Dendritic cell treated with granulocyte-macrophage colony-stimulating factor and Interleukin-4, amounts not matched to agents 40 ng/mL and 50 ng/mL, for 4 days (primary cell): ENCODE data around the gene RASAL1.
"Not testable (repeated sequence)": the region's sequence is repeated elsewhere in the genome, so short reads cannot be mapped to it uniquely, and the experiment has no call there.

Source experiments
- H3K27ac Mint-ChIP-seq: one replicate; pipeline ENCODE4 v1.8.0; 2022; ENCODE audit warnings: mild to moderate bottlenecking, mixed read lengths
- H3K27me3 Mint-ChIP-seq: one replicate; pipeline ENCODE4 v1.8.0; 2022; ENCODE audit warnings: mild to moderate bottlenecking, mixed read lengths
- H3K36me3 Mint-ChIP-seq: one replicate; pipeline ENCODE4 v1.8.0; 2022; ENCODE audit warnings: low read depth, mixed read lengths
- H3K4me1 Mint-ChIP-seq: one replicate; pipeline ENCODE4 v1.8.0; 2022; ENCODE audit warnings: low read depth, mixed read lengths
- H3K4me3 Mint-ChIP-seq: one replicate; pipeline ENCODE4 v1.8.0; 2022; ENCODE audit warnings: mild to moderate bottlenecking, moderate library complexity, mixed read lengths
- H3K9me3 Mint-ChIP-seq: one replicate; pipeline ENCODE4 v1.8.0; 2022; ENCODE audit warnings: mixed read lengths
- intact Hi-C: fragments of 100-400 bp; cut with micrococcal nuclease; formaldehyde crosslinking; loops from one replicate; pipeline ENCODE4 v1.15.0; 2022

Gene RASAL1

DNA sequence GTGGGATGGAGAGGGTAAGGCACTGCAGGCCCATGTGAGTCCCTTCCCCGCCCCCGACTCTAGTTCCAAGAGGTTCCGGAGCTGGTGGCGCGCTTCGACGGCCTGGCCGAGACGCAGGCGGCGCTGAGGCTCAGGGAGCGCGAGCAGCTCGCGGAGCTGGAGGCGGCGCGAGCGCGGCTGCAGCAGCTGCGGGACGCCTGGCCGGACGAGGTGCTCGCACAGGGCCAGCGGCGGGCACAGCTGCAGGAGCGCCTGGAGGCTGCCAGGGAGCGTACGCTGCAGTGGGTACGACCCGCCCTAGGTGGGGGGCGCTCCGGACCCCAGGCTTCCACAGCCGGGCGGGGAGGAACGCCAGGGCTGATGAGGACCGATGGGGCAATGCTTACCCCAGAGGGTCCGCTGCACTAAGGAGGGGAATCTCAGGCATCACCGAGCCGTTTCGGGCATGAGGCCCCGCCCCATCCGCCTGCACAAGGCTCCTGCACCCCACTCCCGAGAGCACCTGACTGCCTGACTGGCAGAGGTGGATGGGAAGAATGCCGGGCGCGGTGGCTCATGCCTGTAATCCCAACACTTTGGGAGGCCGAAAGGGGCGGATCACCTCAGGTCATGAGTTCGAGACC is 18.9 kb upstream of the RASAL1 start:
- intact Hi-C loops = no loop called here
- Mint-ChIP-seq H3K27ac (no peak overlapping the region), H3K27me3 (peaks cover 71% of the 10 kb centered on the region), H3K9me3 (no peaks in the 10 kb centered on the region), H3K36me3 (peaks cover 29% of the 10 kb centered on the region), H3K4me1 (peaks cover 43% of the 10 kb centered on the region), H3K4me3 (peak overlapping the region; percentile 17)

DNA sequence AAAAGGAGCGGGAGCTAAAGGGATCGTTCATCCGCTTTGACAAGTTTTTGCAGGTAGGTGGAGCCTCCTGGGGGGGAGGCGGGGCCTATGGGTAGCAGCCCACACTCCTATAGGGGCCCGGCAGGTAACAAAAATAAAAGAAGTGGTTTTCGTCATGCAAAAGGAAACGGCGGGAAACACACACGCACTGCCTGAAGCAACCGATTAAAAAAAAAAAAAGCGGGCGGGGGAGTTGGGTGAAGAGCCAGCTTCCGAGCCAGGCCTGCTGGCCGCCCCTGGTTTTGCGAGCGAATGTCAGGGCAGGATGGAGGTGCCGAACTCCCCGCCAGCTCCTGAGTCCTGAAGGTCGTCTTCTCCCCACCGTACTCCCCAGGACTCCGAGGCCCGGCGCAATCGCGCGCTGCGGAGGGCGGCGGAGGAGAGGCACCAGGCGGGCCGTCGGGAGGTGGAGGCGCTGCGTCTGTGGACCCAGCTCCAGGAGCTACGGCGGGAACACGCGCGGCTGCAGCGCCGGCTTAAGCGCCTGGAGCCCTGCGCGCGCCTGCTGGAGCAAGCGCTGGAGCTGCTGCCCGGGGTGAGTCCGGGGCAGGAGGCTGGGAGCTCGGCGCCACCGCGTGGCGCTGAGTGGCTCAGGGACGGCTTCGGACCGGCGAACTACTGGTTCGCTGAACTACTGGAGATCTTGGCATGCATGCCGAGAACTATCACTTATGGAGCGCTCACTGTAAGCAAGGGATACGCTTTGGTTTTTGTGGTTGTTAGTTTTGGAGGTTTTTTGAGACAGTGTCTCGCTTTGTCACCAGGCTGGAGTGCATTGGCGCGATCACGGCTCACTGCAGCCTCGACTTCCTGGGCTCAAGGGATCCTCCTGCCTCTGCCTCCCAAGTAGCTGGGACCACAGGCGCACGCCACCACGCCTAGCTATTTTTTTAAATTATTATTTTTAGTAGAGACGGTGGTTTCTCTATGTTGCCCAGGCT is 17.6 kb upstream of the RASAL1 start:
- intact Hi-C loops = loop anchor here (1.0 kb wide), 1 partner anchor 105 kb away; no protein-coding TSS in a partner anchor
- Mint-ChIP-seq H3K9me3 (no peaks in the 10 kb centered on the region), H3K36me3 (peaks cover 16% of the 10 kb centered on the region), H3K27me3 (peaks cover 72% of the 10 kb centered on the region), H3K4me1 (peaks cover 50% of the 10 kb centered on the region), H3K4me3 (peak overlapping the region; percentile 81), H3K27ac (peak overlapping the region; percentile 59)

DNA sequence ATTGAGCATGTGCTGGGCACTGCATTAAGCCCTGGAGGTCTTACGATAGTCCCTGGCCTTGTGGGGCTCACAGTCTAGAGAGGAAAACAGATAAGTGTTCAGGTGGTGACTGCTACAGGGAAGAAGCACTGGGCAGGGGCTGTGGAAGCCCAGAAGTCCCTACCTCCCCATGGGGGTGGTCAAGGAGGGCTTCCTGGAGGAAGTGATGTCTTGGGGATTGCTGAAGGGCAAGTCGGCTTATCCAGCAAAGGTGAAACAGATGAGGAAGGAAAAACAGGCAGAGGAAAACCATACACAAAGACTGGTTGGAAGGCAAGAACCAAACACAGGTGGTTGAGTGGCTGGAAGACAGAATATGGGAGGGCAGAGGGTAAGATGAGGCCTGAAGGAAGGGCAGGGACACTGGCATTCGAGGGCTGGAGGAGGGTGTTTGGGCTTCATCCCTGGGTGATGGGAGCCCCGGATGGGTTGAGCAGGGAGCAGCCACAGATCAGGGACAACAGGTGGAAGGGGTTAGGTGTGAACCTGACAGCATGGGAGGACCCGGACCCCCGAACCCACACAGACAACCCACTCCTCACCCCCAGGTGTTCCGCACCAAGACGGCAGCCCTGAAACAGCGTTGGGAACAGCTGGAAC is 16.8 kb upstream of the RASAL1 start:
- no peaks in the 10 kb centered on the region for H3K9me3 Mint-ChIP-seq
- no peak overlapping the region for H3K27ac Mint-ChIP-seq
- intact Hi-C loops = no loop called here
- peaks cover 73% of the 10 kb centered on the region for H3K27me3 Mint-ChIP-seq
- H3K4me1 Mint-ChIP-seq = peaks cover 50% of the 10 kb centered on the region
- H3K4me3 Mint-ChIP-seq = peak overlapping the region; percentile 81
- peaks cover 8% of the 10 kb centered on the region for H3K36me3 Mint-ChIP-seq

DNA sequence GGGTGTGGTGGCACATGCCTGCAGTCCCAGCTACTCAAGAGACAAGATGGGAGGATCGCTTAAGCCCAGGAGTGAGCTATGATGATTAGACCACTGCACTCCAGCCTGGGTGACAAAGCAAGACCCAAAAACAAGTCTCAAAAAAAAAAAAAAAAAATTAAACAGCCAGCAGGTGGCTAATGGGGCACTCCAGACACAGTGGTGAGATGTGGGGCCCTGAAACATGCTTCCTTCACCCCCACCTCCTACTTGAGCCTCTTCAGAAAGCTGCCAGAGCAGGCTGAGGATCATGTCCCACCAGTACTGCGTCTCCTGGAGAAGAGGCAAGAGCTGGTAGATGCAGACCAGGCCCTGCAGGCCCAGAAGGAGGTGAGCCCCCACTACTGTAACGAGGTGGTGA is 16.1 kb upstream of the RASAL1 start:
- intact Hi-C loops = no loop called here
- Mint-ChIP-seq H3K4me1 (peaks cover 50% of the 10 kb centered on the region), H3K27me3 (peaks cover 70% of the 10 kb centered on the region), H3K27ac (no peak overlapping the region), H3K9me3 (no peaks in the 10 kb centered on the region), H3K4me3 (no peak overlapping the region), H3K36me3 (peaks cover 1% of the 10 kb centered on the region)

DNA sequence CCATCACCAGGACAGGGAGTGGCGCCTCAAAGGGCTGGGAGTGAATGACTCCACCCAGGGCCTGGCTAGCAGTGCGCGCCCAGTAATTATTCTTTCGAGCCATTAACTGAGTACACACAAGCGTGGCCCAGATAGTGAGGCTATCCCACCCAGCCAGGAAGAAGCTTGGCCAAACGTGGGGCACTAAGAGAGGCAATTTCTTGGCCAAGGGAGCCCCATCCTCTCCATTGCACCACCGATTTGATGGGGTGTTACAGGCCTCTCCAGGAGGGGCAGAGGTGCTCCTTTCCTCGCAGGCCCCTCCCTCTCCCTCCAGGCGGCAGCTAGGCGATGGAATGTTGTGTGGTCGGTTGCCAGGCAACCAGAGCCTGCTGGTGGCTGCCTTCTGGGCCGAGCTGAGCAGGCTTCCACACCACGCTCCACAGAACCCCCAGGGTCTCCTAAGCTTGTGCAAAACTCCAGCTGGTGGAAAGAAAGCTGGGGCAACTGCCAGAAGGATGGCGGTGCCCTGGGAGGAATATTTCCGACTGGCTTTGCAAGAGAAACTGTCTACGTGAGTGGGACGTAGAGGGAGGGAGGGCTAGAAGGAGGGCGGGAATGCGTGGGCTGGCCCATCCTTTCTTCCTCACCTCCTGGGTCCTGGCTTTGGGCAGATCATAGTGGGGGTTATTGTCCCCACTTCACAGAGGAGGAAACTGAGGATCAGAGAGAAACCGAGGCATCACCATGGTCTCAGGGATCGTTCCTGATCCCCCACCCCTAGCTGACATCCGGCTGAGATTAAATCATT is 14.0 kb upstream of the RASAL1 start, which contains the start of gene CFAP73:
Gene CFAP73 (plus strand): TSS at position 364 of the 790 bp plus-strand sequence. CDS start 134 bp downstream, at position 498.
- Mint-ChIP-seq H3K36me3 (no peaks in the 10 kb centered on the region), H3K4me3 (no peak within 1 kb of the TSS), H3K27ac (peak within 1 kb of the TSS; percentile 63), H3K9me3 (no peaks in the 10 kb centered on the region), H3K4me1 (peaks cover 52% of the 10 kb centered on the region), H3K27me3 (peaks cover 50% of the 10 kb centered on the region)
- intact Hi-C loops = no loop called here

DNA sequence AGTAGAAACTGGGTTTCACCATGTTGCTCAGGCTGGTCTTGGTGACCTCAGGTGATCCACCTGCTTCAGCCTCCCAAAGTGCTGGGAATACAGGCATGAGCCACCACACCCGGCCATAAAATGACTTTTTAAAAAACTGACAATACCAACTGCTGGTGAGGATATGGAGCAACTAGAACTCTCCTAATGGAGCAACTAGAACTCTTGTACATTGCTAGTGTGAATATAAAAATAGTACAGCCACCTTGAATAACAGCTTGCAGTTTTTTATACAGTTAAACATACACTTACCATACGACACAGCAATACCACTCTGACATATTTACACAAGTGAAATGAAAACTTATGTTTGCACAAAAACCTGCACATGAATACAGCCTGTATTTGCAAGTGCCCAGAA is 11.4 kb upstream of the RASAL1 start:
- Mint-ChIP-seq H3K27me3 (peaks cover 26% of the 10 kb centered on the region), H3K36me3 (no peaks in the 10 kb centered on the region), H3K4me1 (peaks cover 51% of the 10 kb centered on the region), H3K4me3 (no peak overlapping the region), H3K9me3 (no peaks in the 10 kb centered on the region), H3K27ac (no peak overlapping the region)
- intact Hi-C loops = no loop called here

DNA sequence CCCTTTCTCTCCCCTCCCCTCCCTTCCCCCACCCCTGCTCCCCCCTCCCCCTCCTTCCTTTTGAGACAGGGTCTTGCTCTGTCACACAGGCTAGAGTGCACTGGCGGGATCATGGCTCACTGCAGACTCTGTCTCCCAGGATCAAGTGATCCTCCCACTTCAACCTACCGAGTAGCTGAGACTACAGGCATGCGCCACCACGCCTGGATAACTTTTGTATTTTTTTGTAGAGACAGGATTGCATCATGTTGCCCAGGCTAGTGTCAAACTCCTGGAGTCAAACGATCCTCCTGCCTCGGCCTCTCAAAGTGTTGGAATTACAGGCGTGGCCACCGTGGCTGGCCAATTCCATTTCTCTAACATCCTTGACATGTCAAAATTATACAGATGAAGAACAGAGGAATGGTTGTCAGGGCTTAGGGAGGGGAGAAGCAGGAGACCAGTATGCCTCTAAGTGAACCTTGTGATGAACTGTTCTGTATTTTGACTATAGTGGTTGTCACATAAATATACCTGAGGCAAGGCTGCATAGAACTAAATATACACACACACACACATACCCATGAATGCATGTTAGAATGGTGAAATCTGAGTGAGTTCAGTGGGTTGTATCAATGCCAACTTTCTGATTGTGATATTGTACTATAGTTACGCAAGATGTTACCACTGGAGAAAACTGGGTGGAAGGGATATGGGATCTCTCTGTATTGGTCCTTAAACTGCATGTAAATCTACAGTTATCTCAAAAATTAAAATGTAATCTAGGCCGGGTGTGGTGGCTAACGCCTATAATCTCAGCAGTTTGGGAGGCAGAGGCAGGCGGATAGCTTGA is 10.4 kb upstream of the RASAL1 start:
- intact Hi-C loops = no loop called here
- Mint-ChIP-seq H3K36me3 (no peaks in the 10 kb centered on the region), H3K9me3 (no peaks in the 10 kb centered on the region), H3K4me3 (no peak overlapping the region), H3K27me3 (peaks cover 18% of the 10 kb centered on the region), H3K27ac (no peak overlapping the region), H3K4me1 (peaks cover 59% of the 10 kb centered on the region)

DNA sequence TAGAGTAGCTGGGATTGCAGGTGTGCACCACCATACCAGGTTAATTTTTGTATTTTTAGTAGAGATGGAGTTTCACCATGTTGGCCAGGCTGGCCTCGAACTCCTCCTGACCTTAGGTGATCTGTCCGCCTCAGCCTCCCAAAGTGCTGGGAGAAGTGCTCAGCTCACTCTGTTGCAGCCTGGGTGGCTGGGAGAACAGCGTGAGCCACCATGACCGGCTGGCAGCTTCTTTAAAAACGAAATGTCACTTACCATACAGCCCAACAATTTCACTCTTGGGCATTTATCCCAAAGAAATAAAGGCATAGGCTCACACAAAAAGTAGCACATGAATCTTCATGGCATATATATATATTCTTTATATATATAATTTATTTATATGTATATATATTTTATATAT is 9.2 kb upstream of the RASAL1 start:
- no peak overlapping the region for H3K4me3 Mint-ChIP-seq
- peaks cover 7% of the 10 kb centered on the region for H3K27me3 Mint-ChIP-seq
- H3K9me3 Mint-ChIP-seq = no peaks in the 10 kb centered on the region
- no peak overlapping the region for H3K27ac Mint-ChIP-seq
- H3K36me3 Mint-ChIP-seq = no peaks in the 10 kb centered on the region
- intact Hi-C loops = loop anchor here (5.0 kb wide), 1 partner anchor 238 kb away; the partner anchor contains the start of gene OAS1
- H3K4me1 Mint-ChIP-seq = peaks cover 59% of the 10 kb centered on the region

DNA sequence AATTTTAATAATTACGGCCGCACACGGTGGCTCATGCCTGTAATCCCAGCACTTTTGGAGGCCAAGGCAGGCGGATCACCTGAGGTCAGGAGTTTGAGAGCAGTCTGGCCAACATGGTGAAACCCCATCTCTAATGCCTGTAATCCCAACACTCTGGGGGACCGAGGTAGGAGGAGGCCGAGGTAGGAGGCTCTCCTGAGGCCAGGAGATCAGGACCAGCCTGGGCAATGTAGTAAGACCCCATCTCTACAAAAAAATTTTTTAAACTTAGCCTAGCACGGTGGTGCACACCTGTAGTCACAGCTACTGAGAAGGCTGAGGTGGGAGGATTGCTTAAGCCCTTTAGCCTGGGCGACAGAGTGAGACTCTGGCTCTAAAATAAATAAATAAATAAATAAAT is 8.4 kb upstream of the RASAL1 start:
- Mint-ChIP-seq H3K27ac (peak overlapping the region; percentile 98), H3K4me3 (no peak overlapping the region), H3K36me3 (no peaks in the 10 kb centered on the region), H3K4me1 (peaks cover 57% of the 10 kb centered on the region), H3K27me3 (peaks cover 4% of the 10 kb centered on the region), H3K9me3 (no peaks in the 10 kb centered on the region)
- intact Hi-C loops = loop anchor here (5.0 kb wide), 1 partner anchor 237 kb away; the partner anchor contains the start of gene OAS1

DNA sequence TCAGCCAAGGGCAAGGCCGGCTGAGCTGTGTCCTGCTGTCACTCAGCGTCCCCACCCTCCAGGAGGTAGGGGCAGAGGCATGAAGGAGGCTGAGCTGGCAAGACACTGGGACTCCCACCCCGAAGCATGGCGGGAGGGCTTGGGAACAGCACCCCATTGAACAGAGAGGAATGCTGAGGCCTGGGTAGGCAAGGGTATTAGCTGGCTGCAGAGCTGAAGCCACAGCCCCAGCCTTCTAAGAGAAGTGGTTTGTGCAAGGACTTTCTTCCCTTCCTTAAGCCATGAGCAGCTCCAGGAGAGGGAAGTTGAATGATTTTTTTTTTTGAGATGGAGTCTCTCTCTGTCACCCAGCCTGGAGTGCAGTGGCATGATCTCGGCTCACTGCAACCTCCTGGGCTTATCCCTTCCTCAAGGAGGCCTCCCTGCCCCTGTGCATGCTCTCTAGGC is 7.3 kb upstream of the RASAL1 start:
- H3K27me3 Mint-ChIP-seq = peaks cover 3% of the 10 kb centered on the region
- intact Hi-C loops = loop anchor here (5.0 kb wide), 1 partner anchor 236 kb away; the partner anchor contains the start of gene OAS1
- peaks cover 61% of the 10 kb centered on the region for H3K4me1 Mint-ChIP-seq

DNA sequence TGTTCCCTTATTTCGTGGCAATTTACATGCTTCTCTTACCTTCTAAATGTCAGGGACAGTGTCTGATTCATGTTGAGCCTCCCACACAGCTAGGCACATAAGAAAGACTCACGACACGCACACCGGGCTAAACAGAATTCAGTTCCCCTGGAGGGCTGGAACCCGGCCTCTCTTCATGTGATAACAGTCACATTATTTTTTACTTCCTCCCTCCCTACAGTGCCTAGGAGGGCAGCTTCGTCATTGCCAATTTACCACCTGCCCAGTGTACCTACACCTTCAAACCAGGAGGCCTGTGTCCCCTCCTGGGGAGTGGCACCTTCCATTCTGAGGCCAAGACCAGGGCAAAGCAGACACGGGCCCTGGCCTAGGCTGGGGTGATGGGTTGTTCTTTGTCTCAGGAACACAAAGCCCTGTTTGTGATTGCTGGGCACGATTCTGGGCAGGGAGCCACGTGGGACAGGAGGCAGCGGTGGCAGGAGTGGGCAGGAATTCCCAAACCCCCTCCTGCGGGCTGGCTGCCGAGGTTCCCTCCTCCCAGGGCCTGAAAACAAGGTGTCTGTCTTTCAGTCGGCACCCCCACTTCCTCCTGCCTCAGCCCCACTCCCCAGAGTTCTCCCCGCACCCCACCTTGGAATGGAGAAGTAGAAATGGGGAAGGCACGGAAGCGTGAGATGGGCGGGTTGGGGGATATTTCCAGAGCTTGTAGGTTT is 6.8 kb upstream of the RASAL1 start:
- no peaks in the 10 kb centered on the region for H3K36me3 Mint-ChIP-seq
- H3K4me3 Mint-ChIP-seq = peak overlapping the region; percentile 24
- H3K4me1 Mint-ChIP-seq = peaks cover 63% of the 10 kb centered on the region
- intact Hi-C loops = loop anchor here (5.0 kb wide), 1 partner anchor 235 kb away; the partner anchor contains the start of gene OAS1
- peak overlapping the region; percentile 98 for H3K27ac Mint-ChIP-seq
- no peaks in the 10 kb centered on the region for H3K27me3 Mint-ChIP-seq
- H3K9me3 Mint-ChIP-seq = no peaks in the 10 kb centered on the region

More for the DNA sequence above, 7.3 kb upstream of the RASAL1 start:
- no peaks in the 10 kb centered on the region for H3K36me3 Mint-ChIP-seq
- H3K9me3 Mint-ChIP-seq = no peaks in the 10 kb centered on the region
- peak overlapping the region; percentile 24 for H3K4me3 Mint-ChIP-seq
- peak overlapping the region; percentile 98 for H3K27ac Mint-ChIP-seq

DNA sequence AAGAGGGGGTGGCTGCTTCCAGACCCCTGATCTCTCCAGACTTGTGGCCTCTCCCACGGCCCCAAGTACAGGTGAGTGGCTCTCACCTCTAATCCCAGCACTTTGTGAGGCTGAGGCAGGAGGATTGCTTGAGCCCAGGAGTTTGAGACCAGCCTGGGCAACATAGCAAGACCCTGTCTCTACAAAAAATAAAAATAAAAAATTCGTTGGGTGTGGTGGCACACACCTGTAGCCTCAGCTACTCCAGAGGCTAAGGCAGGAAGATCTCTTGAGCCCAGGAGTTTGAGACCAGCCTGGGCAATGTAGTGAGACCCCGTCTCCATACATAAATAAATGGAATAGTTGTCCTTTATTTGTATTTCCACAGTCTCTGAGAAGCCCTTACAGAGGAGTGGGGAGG is 6.2 kb upstream of the RASAL1 start:
- H3K4me1 Mint-ChIP-seq = peaks cover 68% of the 10 kb centered on the region
- peak overlapping the region; percentile 98 for H3K27ac Mint-ChIP-seq
- H3K36me3 Mint-ChIP-seq, H3K4me3 Mint-ChIP-seq, H3K27me3 Mint-ChIP-seq, H3K9me3 Mint-ChIP-seq: not testable (repeated sequence)
- intact Hi-C loops = loop anchor here (5.0 kb wide), 1 partner anchor 234 kb away; the partner anchor contains the start of gene OAS1
